HEK293T (cell line): ENCODE measurements around the gene GPHA2.

Experiments
- CTCF ChIA-PET: fragments of 350-600 bp; formaldehyde crosslinking; extraction: SDS; loops from one replicate; lab custom pipeline; 2021; ENCODE audit warnings: antibody characterized with exemption, inconsistent platforms; lab: Yijun Ruan, JAX
- POLR2A ChIA-PET: fragments of 350-600 bp; formaldehyde crosslinking; extraction: SDS; loops from one replicate; lab custom pipeline; 2020; ENCODE audit warnings: antibody characterized with exemption, inconsistent platforms; lab: Yijun Ruan, JAX
- DNase-seq: peaks from one replicate; pipeline ENCODE4 v3.0.0; 2012; ENCODE audit warnings: mixed read lengths; ENCODE audit errors: extremely low spot score
- ARNT ChIP-seq: fragments of 450-650 bp; IDR thresholded peaks from 2 replicates; pipeline ENCODE4 v1.6.1; 2017; ENCODE audit warnings: mild to moderate bottlenecking
- BHLHE40 ChIP-seq: fragments of 450-650 bp; IDR thresholded peaks from 2 replicates; pipeline ENCODE4 v1.6.1; 2016; ENCODE audit warnings: mild to moderate bottlenecking, moderate library complexity, borderline replicate concordance
- CTBP1 ChIP-seq: fragments of 450-650 bp; IDR thresholded peaks from 2 replicates; pipeline ENCODE4 v1.6.1; 2016; ENCODE audit warnings: borderline replicate concordance
- ELF4 ChIP-seq: fragments of 450-650 bp; IDR thresholded peaks from 2 replicates; pipeline ENCODE4 v1.6.1; 2017; ENCODE audit warnings: antibody characterized with exemption
- FOXA1 ChIP-seq: fragments of 450-650 bp; IDR thresholded peaks from 2 replicates; pipeline ENCODE4 v1.6.1; 2016; ENCODE audit warnings: mild to moderate bottlenecking
- FOXK2 ChIP-seq: fragments of 450-650 bp; IDR thresholded peaks from 2 replicates; pipeline ENCODE4 v1.6.1; 2016; ENCODE audit warnings: mild to moderate bottlenecking
- FOXM1 ChIP-seq: fragments of 450-650 bp; IDR thresholded peaks from 2 replicates; pipeline ENCODE4 v1.6.1; 2017; ENCODE audit warnings: mild to moderate bottlenecking, borderline replicate concordance
- HDGF ChIP-seq: fragments of 450-650 bp; IDR thresholded peaks from 2 replicates; pipeline ENCODE4 v1.6.1; 2017; ENCODE audit warnings: antibody characterized with exemption, borderline replicate concordance
- L3MBTL2 ChIP-seq: fragments of 450-650 bp; conservative IDR thresholded peaks from 2 replicates; pipeline ENCODE4 v1.6.1; 2016; ENCODE audit warnings: mild to moderate bottlenecking
- LEF1 ChIP-seq: fragments of 450-650 bp; IDR thresholded peaks from 2 replicates; pipeline ENCODE4 v1.6.1; 2017; ENCODE audit warnings: mild to moderate bottlenecking, borderline replicate concordance
- NFRKB ChIP-seq: fragments of 450-650 bp; IDR thresholded peaks from 2 replicates; pipeline ENCODE4 v1.6.1; 2016; ENCODE audit warnings: mild to moderate bottlenecking, moderate library complexity
- SP1 ChIP-seq: fragments of 450-650 bp; IDR thresholded peaks from 2 replicates; pipeline ENCODE4 v1.6.1; 2017
- SUZ12 ChIP-seq: fragments of 450-650 bp; IDR thresholded peaks from 2 replicates; pipeline ENCODE4 v1.6.1; 2016; ENCODE audit warnings: mild to moderate bottlenecking
- TARDBP ChIP-seq: fragments of 450-650 bp; IDR thresholded peaks from 2 replicates; pipeline ENCODE4 v1.6.1; 2016
- ZNF384 ChIP-seq: fragments of 450-650 bp; IDR thresholded peaks from 2 replicates; pipeline ENCODE4 v1.6.1; 2016
- TF ChIP-seq, protein P1 (sequence below): fragments of 450-650 bp; IDR thresholded peaks from 2 replicates; pipeline ENCODE4 v1.6.1; 2016

Gene GPHA2

DNA sequence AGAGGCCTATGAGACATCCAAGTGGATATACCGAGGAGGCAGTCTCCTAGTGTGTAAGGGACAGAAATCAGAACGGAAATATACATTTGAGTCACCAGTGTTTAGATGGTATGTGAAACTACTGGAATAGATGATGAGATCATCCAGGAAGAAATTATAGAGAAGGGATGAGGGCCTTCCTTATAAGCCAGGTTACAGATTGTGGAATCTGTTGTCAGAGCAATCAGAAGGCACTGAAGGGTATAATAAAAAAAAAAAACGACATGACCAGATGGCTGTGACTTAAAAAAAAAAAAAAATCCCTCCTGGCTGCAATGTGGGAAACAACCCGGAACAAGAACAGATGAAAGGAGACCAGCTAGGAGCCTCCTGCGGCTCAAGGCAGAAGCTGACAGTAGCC, 33.5 kb upstream of the GPHA2 start:
- CTCF ChIA-PET: no interaction called here
- POLR2A ChIA-PET: no interaction called here
- DNase-seq: no peak
- TF ChIP-seq NFRKB: no peak
- no peak for TF ChIP-seq ARNT
- TF ChIP-seq, protein P1, sequence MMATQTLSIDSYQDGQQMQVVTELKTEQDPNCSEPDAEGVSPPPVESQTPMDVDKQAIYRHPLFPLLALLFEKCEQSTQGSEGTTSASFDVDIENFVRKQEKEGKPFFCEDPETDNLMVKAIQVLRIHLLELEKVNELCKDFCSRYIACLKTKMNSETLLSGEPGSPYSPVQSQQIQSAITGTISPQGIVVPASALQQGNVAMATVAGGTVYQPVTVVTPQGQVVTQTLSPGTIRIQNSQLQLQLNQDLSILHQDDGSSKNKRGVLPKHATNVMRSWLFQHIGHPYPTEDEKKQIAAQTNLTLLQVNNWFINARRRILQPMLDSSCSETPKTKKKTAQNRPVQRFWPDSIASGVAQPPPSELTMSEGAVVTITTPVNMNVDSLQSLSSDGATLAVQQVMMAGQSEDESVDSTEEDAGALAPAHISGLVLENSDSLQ: no peak
- no peak for TF ChIP-seq FOXK2
- TF ChIP-seq FOXA1: no peak
- no peak for TF ChIP-seq HDGF
- no peak for TF ChIP-seq BHLHE40
- no peak for TF ChIP-seq SP1
- no peak for TF ChIP-seq FOXM1
- no peak for TF ChIP-seq CTBP1
- TF ChIP-seq ELF4: no peak
- no peak for TF ChIP-seq L3MBTL2

DNA sequence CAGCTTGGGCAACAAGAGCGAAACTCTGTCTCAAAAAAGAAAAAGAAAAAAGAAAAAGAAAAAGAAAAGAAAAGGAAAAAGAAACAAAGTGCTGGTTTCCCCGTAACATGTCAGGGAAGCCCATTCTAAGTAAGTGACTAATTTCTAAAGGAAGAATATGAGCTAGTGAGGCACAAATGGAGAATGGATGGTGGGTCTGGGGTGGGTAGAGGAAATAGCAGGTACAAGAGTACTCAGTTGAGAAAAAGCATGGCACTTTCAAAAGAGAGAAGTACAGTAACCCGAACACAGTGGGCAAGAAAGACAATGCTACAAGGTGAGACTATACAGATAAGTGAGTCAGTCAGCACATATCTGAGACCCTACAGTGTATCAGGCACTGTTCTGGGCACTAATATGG, 31.7 kb upstream of the GPHA2 start:
- DNase-seq: no peak
- TF ChIP-seq SP1: no peak
- TF ChIP-seq CTBP1: no peak
- no peak for TF ChIP-seq ARNT
- TF ChIP-seq ZNF384: no peak
- no peak for TF ChIP-seq FOXK2
- no peak for TF ChIP-seq FOXA1
- no peak for TF ChIP-seq TARDBP
- TF ChIP-seq L3MBTL2: no peak
- no peak for TF ChIP-seq BHLHE40
- TF ChIP-seq, protein P1: no peak
- TF ChIP-seq FOXM1: no peak
- CTCF ChIA-PET: no interaction called here
- POLR2A ChIA-PET: no interaction called here

DNA sequence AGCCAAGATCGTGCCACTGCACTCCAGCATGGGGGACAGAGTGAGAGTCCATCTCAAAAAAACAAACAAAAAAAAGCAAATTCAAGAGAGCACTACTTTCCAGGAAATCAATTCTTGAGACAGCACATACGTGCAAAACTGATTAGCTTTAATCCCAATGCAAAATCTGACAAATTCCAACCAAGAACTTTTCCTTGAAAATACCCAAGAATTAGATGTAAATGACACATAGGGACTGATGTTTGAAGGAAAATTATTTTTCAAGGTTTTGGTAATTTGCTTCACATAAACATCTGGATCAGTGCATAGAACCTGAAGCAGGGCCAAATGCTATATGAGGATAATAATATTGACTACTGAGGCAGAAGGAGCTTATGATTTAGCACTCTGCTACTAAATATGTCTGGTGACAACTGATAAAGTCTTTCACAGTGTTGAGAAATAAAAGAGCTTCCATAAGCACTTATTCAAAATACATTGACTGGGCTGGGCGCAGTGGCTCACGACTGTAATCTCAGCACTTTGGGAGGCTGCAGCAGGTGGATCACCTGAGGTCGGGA, 27.5 kb upstream of the GPHA2 start:
- POLR2A ChIA-PET: interaction anchor here (0.9 kb wide), 1 partner anchor 9 kb away, joined by 3 read pairs; no protein-coding TSS in a partner anchor
- no peak for DNase-seq
- CTCF ChIA-PET: no interaction called here
- no peak for TF ChIP-seq FOXA1

DNA sequence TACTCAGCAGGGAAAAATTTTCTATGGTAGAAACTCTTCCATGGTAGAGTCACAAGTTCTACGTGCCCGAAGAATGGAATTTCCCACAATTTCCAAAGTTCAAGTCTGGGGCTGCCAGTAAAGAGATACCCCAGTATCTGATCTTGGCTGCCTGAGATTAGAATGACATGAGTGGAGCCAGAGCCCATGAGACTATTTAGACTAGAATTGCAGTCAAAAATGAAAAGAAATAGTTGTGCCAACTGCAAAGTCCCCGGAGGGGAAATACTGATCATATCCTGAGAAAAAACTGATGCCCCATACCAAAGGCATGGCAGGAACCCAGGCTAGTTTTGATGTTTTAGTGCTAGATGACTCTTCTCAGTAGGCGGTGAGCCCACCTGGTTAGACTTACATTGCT, 25.0 kb upstream of the GPHA2 start:
- CTCF ChIA-PET: no interaction called here
- POLR2A ChIA-PET: no interaction called here
- TF ChIP-seq SP1 (no peak), CTBP1 (no peak), LEF1 (no peak), FOXM1 (no peak), SUZ12 (no peak), HDGF (no peak)
- no peak for DNase-seq

DNA sequence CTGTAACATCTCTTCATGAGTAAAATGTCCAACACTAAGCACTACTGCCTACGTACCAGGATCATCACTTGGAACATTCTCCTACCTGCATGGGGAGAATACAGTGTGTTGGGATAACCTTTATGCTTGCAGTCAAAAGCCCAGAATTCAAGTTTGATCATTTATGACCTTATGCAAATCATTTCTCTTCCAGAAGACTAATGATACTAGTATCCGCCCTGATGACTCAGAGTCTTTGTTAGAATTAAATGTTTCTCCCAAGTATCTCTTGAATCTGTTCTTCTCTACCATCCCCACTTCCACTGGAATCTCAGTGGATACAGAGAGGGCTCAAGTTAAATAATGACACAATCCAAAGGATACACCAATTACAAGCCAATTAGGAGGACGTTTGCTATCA, 23.8 kb upstream of the GPHA2 start:
- POLR2A ChIA-PET: no interaction called here
- no peak for DNase-seq
- CTCF ChIA-PET: no interaction called here
- TF ChIP-seq SUZ12: no peak
- no peak for TF ChIP-seq LEF1
- no peak for TF ChIP-seq FOXK2
- no peak for TF ChIP-seq ELF4
- no peak for TF ChIP-seq TARDBP
- TF ChIP-seq SP1: no peak
- no peak for TF ChIP-seq HDGF
- TF ChIP-seq CTBP1: no peak
- no peak for TF ChIP-seq NFRKB
- no peak for TF ChIP-seq ARNT

GRCh38 chr11:64954201-64954600, 18.5 kb upstream of the GPHA2 start:
- POLR2A ChIA-PET: interaction anchor here (0.6 kb wide), 1 partner anchor 9 kb away, joined by 3 read pairs; no protein-coding TSS in a partner anchor
- DNase-seq: no peak
- CTCF ChIA-PET: no interaction called here
- TF ChIP-seq TARDBP (no peak), SP1 (no peak), BHLHE40 (no peak), FOXA1 (no peak), SUZ12 (no peak), NFRKB (no peak), ELF4 (no peak), FOXM1 (no peak), HDGF (no peak), ZNF384 (no peak), CTBP1 (no peak)

DNA sequence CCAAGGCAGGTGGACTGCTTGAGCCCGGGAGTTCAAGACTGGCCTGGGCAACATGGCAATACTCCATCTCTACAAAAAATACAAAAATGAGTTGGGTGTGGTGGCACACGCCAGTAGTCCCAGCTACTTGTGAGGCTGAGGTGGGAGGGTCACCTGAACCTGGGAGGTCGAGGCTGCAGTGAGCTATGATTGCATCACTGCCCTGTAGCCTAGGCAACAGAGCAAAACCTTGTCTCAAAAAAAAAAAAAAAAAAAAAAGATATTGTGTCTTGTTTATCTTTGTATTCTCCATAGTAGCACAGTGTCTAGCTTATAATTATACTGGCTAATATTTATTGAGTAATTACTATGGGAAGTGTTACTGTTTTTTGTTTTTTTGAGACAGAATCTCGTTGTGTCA, 15.8 kb upstream of the GPHA2 start:
- no peak for DNase-seq
- no peak for TF ChIP-seq ARNT
- no peak for TF ChIP-seq LEF1
- no peak for TF ChIP-seq L3MBTL2
- TF ChIP-seq, protein P1: no peak
- ChIA-PET POLR2A (interaction anchor here (0.9 kb wide), 1 partner anchor 27 kb away, joined by 3 read pairs; the partner anchor contains the start of gene PPP2R5B), CTCF (interaction anchor here (1.1 kb wide), 1 partner anchor 63 kb away, joined by 3 read pairs; no protein-coding TSS in a partner anchor)
